Smooth muscle cell (in vitro differentiated cells): Measurements from ENCODE around the gene FIBCD1. TPM values are rescaled to one million over a fixed set of nuclear protein-coding genes. Genes with fewer than 3 reads are reported as not detected.

Source experiments
- DNase-seq: peaks from one replicate; lab custom pipeline; 2025; ENCODE audit not compliant: unreplicated experiment; lab: John Stamatoyannopoulos, UW
- H2AFZ ChIP-seq: fragments of 200-600 bp; sonication (generic); 2 replicates; pipeline ENCODE4 v1.6.0; 2016; ENCODE audit warnings: antibody characterized with exemption, low read depth, mild to moderate bottlenecking
- H3F3A ChIP-seq: fragments of 200-600 bp; sonication (generic); 2 replicates; pipeline ENCODE4 v1.6.0; 2017; ENCODE audit warnings: antibody characterized with exemption, low read depth
- H3K27ac ChIP-seq: fragments of 200-600 bp; sonication (generic); 2 replicates; pipeline ENCODE4 v1.5.1; 2016; ENCODE audit warnings: low read depth, mild to moderate bottlenecking
- H3K27me3 ChIP-seq: fragments of 200-600 bp; sonication (generic); 2 replicates; pipeline ENCODE4 v1.6.1; 2016; ENCODE audit warnings: low read depth, mild to moderate bottlenecking
- H3K36me3 ChIP-seq: fragments of 200-600 bp; sonication (generic); 2 replicates; pipeline ENCODE4 v1.5.1; 2016; ENCODE audit warnings: low read depth
- H3K4me1 ChIP-seq: fragments of 200-600 bp; sonication (generic); 2 replicates; pipeline ENCODE4 v1.5.1; 2016; ENCODE audit warnings: low read depth
- H3K4me2 ChIP-seq: fragments of 200-600 bp; sonication (generic); 2 replicates; pipeline ENCODE4 v1.6.0; 2016; ENCODE audit warnings: mild to moderate bottlenecking
- H3K4me3 ChIP-seq: fragments of 200-600 bp; sonication (generic); 2 replicates; pipeline ENCODE4 v1.5.1; 2016; ENCODE audit warnings: mild to moderate bottlenecking
- H3K79me2 ChIP-seq: fragments of 200-600 bp; sonication (generic); 2 replicates; pipeline ENCODE4 v1.6.0; 2016; ENCODE audit warnings: low read depth, mild to moderate bottlenecking
- H3K9ac ChIP-seq: fragments of 200-600 bp; sonication (generic); 2 replicates; pipeline ENCODE4 v1.6.0; 2016; ENCODE audit warnings: low read depth
- H3K9me3 ChIP-seq: fragments of 200-600 bp; sonication (generic); replicated peaks from 2 replicates; pipeline ENCODE4 v1.5.1; 2016; ENCODE audit warnings: low read depth
- H4K20me1 ChIP-seq: fragments of 200-600 bp; sonication (generic); 2 replicates; pipeline ENCODE4 v1.6.0; 2016; ENCODE audit warnings: low read depth
- WGBS: methylation state at CpG from one replicate; pipeline ENCODE4 v1.1.7; 2016; ENCODE audit warnings: low lambda C conversion rate; 5-methylcytosine and 5-hydroxymethylcytosine counted together
- polyA plus RNA-seq: library from polyadenylated mRNA; unstranded; fragments of >200 nt; fragmentation: Nextera tagmentation; extraction: Ambion mirVana; gene quantifications from 2 replicates; pipeline ENCODE4 v1.2.1, GENCODE V29; 2016
- total RNA-seq: library from RNA; depleted of rRNA; stranded (reverse); fragments of >200 nt; gene quantifications from 2 replicates; pipeline ENCODE4 v1.2.3, GENCODE V29; 2014
- TF ChIP-seq, protein P1 (sequence below): fragments of 200-600 bp; sonication (generic); IDR thresholded peaks from 2 replicates; pipeline ENCODE4 v1.5.1; 2017; ENCODE audit warnings: borderline replicate concordance, mild to moderate bottlenecking, antibody characterized with exemption; ENCODE audit not compliant: insufficient read depth, poor library complexity, severe bottlenecking

FIBCD1 gene
- total and polyA plus RNA-seq, 2 experiments from 2014 or later = 1.8 to 4.7 TPM

DNA sequence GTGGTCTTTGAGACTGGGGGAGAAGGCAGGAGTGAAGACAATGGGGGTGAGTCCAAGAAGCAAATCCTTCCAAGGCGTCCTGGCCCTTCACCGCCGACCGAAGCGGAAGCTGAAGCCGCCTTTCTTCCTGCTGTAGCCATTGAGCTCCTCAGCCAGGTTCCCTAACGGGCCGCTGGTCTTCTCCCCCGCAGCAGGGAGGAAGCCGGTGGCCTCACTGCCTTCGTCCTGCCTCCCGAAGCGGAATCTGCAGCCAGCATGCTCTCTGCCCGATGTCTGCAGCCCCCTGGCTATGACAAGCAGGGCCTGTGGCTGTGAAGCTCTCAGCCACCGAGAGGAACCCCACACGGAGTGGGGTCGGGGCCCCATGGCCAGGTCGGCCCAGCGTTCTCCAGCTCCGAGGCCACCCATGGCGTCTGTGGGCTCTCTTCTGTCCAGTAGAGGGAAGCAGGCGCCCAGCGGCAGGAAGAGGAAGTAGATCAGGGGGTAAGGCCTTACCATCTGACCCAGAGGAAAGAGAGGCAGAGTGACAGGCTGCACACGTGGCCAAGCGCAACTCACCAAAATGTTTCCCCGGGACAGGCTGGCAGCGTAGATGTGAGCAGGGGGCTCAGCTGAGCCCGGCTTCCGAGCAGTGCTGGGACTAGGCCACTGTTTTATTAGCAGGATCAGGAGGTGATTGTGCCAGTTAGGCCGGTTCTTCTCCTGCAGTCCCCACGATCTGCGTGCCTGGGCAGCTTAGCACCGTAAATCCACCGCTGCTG is 45.5 kb downstream of the FIBCD1 start:
- Histone ChIP-seq H3K4me2 (no peak overlapping the region), H3K9me3 (no peaks in the 10 kb centered on the region), H3K36me3 (peaks cover 5% of the 10 kb centered on the region), H4K20me1 (peaks cover 49% of the 10 kb centered on the region), H3K9ac (no peak overlapping the region), H2AFZ (no peak overlapping the region), H3K79me2 (no peaks in the 10 kb centered on the region), H3K4me1 (no peaks in the 10 kb centered on the region), H3K27ac (no peak overlapping the region), H3K4me3 (no peak overlapping the region), H3K27me3 (no peaks in the 10 kb centered on the region), H3F3A (no peaks in the 10 kb centered on the region)
- DNase-seq = no peak
- 91% methylated on average over 34 of the region's 34 CpGs for WGBS
- TF ChIP-seq, protein P1, sequence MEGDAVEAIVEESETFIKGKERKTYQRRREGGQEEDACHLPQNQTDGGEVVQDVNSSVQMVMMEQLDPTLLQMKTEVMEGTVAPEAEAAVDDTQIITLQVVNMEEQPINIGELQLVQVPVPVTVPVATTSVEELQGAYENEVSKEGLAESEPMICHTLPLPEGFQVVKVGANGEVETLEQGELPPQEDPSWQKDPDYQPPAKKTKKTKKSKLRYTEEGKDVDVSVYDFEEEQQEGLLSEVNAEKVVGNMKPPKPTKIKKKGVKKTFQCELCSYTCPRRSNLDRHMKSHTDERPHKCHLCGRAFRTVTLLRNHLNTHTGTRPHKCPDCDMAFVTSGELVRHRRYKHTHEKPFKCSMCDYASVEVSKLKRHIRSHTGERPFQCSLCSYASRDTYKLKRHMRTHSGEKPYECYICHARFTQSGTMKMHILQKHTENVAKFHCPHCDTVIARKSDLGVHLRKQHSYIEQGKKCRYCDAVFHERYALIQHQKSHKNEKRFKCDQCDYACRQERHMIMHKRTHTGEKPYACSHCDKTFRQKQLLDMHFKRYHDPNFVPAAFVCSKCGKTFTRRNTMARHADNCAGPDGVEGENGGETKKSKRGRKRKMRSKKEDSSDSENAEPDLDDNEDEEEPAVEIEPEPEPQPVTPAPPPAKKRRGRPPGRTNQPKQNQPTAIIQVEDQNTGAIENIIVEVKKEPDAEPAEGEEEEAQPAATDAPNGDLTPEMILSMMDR = peak; percentile 4

GRCh38 chr9:130892477-130893304 is 46.4 kb downstream of the FIBCD1 start:
- Histone ChIP-seq H3K79me2 (no peaks in the 10 kb centered on the region), H3K4me3 (no peak overlapping the region), H3K4me2 (no peak overlapping the region), H3K27me3 (no peaks in the 10 kb centered on the region), H3K27ac (no peak overlapping the region), H3K9me3 (no peaks in the 10 kb centered on the region), H4K20me1 (peaks cover 56% of the 10 kb centered on the region), H3F3A (no peaks in the 10 kb centered on the region), H3K4me1 (no peaks in the 10 kb centered on the region), H2AFZ (no peak overlapping the region), H3K9ac (no peak overlapping the region), H3K36me3 (peaks cover 7% of the 10 kb centered on the region)
- no peak for DNase-seq
- TF ChIP-seq, protein P1 = no peak
- WGBS = 96% methylated on average over 24 of the region's 24 CpGs

- Histone ChIP-seq H3K27ac (no peak overlapping the region), H3K4me2 (no peak overlapping the region), H3K79me2 (no peaks in the 10 kb centered on the region), H3K9ac (no peak overlapping the region), H3K4me1 (no peaks in the 10 kb centered on the region), H2AFZ (no peak overlapping the region), H3K27me3 (no peaks in the 10 kb centered on the region), H3K36me3 (peaks cover 7% of the 10 kb centered on the region), H3F3A (no peaks in the 10 kb centered on the region), H3K4me3 (no peak overlapping the region), H3K9me3 (no peaks in the 10 kb centered on the region), H4K20me1 (peaks cover 64% of the 10 kb centered on the region)
- 94% methylated on average over 18 of the region's 18 CpGs for WGBS
- no peak for DNase-seq
- TF ChIP-seq, protein P1 = no peak
Observed at GRCh38 chr9:130891688-130892476, 47.2 kb downstream of the FIBCD1 start.
